ENCODE measurements around the gene ETAA1. TPM values are rescaled to one million over a fixed set of nuclear protein-coding genes. Genes with fewer than 3 reads are reported as not detected.

ETAA1 gene
- total RNA-seq, 4 donors from 2014 or later = 2.2 to 12.1 (median 9.6) TPM

DNA sequence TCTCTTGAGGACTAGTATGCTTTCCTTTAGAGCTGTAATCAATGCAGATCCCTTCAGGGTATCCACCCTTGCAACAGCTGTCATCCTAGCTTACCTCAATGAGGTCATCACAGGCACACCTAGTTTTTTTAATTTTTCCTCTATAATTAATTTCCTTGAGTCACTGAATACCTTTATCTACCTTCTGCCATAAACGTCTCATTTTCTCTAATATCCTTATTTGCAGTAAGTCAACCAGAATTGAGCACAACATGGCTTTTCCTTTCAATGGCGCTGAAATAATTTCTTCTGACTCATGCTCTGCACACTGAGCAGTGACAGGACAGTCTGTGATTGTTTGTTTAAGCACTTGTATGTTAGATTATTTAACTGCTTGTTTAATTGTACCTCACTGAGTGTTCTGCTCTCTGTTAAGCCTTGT is 49.4 kb downstream of the ETAA1 start:
- no peak overlapping the region for H3K4me3 ChIP-seq
- H3K9me3 ChIP-seq = no peaks in the 10 kb centered on the region
- 35 to 46% methylated on average over 2 of the region's 2 CpGs for WGBS, 2 donors (ENCODE audit: low coverage in 1 of 2)
- TF ChIP-seq EP300 (IDR thresholded peaks at IDR 0.05; ENCODE audit: low read depth) (no peak), POLR2A (IDR thresholded peaks at IDR 0.05) (no peak), POLR2AphosphoS5 (IDR thresholded peaks at IDR 0.05) (no peak)
- TF ChIP-seq, protein P1, sequence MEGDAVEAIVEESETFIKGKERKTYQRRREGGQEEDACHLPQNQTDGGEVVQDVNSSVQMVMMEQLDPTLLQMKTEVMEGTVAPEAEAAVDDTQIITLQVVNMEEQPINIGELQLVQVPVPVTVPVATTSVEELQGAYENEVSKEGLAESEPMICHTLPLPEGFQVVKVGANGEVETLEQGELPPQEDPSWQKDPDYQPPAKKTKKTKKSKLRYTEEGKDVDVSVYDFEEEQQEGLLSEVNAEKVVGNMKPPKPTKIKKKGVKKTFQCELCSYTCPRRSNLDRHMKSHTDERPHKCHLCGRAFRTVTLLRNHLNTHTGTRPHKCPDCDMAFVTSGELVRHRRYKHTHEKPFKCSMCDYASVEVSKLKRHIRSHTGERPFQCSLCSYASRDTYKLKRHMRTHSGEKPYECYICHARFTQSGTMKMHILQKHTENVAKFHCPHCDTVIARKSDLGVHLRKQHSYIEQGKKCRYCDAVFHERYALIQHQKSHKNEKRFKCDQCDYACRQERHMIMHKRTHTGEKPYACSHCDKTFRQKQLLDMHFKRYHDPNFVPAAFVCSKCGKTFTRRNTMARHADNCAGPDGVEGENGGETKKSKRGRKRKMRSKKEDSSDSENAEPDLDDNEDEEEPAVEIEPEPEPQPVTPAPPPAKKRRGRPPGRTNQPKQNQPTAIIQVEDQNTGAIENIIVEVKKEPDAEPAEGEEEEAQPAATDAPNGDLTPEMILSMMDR (IDR thresholded peaks at IDR 0.05) = no peak
- no peaks in the 10 kb centered on the region for H3K27me3 ChIP-seq
- peaks cover 0 to 16% (median 3%) of the 10 kb centered on the region in 4 donors for H3K4me1 ChIP-seq
- DNase-seq = no peak
- no peaks in the 10 kb centered on the region for H3K36me3 ChIP-seq
- peak overlapping the region in 1 of 4 donors; percentile 47 for H3K27ac ChIP-seq
- in situ Hi-C loops (cut with MboI; ENCODE audit: low pct_ligation_motif_present in 1 of 4, low pct_unique_long_range_greater_than_20kb in 1 of 4, low sequenced_read_pairs in 3 of 4) = no loop called here
- intact Hi-C loops (cut with DNase I; ENCODE audit: low total_unique reads) = no loop called here

DNA sequence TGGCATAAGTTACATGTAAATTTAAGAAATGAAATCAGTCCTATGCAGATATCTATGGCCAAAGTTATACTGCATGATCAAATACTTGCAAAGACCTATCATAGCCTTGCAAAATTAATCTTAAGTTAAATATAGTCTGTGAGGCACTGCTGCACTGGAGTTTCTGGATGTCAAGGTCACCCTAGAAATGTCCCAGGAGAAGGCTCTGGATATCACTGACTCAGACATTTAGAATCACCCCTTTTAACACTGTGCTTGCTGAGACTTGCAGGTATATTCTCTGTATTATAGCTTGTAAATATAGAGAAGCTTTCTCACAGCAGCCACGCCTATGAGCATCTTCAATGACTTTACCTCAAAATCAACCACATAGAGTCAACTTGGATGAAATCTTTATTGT is 51.5 kb downstream of the ETAA1 start:
- WGBS, 2 donors (ENCODE audit: low coverage in 1 of 2) = 88% methylated on average over 1 of the region's 1 CpG; no CpG with 5 or more reads in 1 of the 2 donors

DNA sequence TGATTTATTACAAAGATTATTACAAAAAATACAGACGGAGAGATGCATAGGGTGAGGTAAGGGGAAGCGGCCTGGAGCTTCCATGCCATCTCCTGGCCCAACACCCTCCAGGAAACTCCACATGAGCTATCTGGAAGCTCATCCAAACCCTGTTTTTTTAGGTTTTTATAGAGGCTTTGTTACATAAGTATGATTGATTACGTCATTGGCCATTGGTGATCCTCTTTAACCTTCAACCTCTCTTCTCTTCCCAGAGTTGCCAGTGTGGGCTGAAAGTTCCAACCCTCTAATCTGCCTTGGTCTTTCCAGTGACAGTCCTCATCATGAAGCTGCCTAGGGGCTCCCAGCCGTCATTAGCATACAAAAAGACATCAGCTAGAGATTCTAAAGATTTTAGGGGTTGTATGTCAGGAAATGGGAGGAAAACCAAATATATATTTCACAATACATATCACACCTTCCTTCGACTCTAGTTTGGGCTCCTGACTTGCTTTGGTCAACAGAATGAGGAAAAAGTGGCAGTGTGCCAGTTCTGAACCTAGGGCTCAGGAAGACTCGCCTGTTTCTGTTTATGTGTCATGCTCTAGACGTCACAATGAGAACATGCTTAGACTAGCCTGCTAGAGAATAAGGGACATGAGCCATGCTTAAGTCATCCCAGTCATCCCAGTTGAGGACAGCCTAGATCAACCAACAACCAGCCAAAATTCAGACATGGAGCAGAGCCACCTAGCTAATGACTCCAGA is 54.1 kb downstream of the ETAA1 start:
- Histone ChIP-seq H3K9me3 (no peaks in the 10 kb centered on the region), H3K27ac (no peak overlapping the region), H3K27me3 (peaks cover 1% of the 10 kb centered on the region), H3K36me3 (no peaks in the 10 kb centered on the region), H3K4me1 (peaks cover 0 to 7% (median 2%) of the 10 kb centered on the region in 4 donors), H3K4me3 (no peak overlapping the region)
- 58 to 71% methylated on average over 5 to 7 of the region's 7 CpGs for WGBS, 2 donors (ENCODE audit: low coverage in 1 of 2)
- in situ Hi-C loops (cut with MboI; ENCODE audit: low pct_ligation_motif_present in 1 of 4, low pct_unique_long_range_greater_than_20kb in 1 of 4, low sequenced_read_pairs in 3 of 4) (no loop called here), intact Hi-C loops (cut with DNase I; ENCODE audit: low total_unique reads) (no loop called here)
- TF ChIP-seq EP300 (IDR thresholded peaks at IDR 0.05; ENCODE audit: low read depth) = no peak
- no peak for TF ChIP-seq POLR2A (IDR thresholded peaks at IDR 0.05)
- TF ChIP-seq, protein P1 (IDR thresholded peaks at IDR 0.05) = no peak
- no peak for DNase-seq

More for the DNA sequence above, 51.5 kb downstream of the ETAA1 start:
- Histone ChIP-seq H3K36me3 (no peaks in the 10 kb centered on the region), H3K27ac (no peak overlapping the region), H3K27me3 (no peaks in the 10 kb centered on the region), H3K9me3 (no peaks in the 10 kb centered on the region), H3K4me1 (peaks cover 0 to 16% (median 3%) of the 10 kb centered on the region in 4 donors), H3K4me3 (no peak overlapping the region)
- intact Hi-C loops (cut with DNase I; ENCODE audit: low total_unique reads) (no loop called here), in situ Hi-C loops (cut with MboI; ENCODE audit: low pct_ligation_motif_present in 1 of 4, low pct_unique_long_range_greater_than_20kb in 1 of 4, low sequenced_read_pairs in 3 of 4) (no loop called here)
- DNase-seq = no peak
- no peak for TF ChIP-seq POLR2AphosphoS5 (IDR thresholded peaks at IDR 0.05)
- TF ChIP-seq, protein P1 (IDR thresholded peaks at IDR 0.05) = no peak
- TF ChIP-seq EP300 (IDR thresholded peaks at IDR 0.05; ENCODE audit: low read depth) = no peak
- TF ChIP-seq POLR2A (IDR thresholded peaks at IDR 0.05) = no peak

DNA sequence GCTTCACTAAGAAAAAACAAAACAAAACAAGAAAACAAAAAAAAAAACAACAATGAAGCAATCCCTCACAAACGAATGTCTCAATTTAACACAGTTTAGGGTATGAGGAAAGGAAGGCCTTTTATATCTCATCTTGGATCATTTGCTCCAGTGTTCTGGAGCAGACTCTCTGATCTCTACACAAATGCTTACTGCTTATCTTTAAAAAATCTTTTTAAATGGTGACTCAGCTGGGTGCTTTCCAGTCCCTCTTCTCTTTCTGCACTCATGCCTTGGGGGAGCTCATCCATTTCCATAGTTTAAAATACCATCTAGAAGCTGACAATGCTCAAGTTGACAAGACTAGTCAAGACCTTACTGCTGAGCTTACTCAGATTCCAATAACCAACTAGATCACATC is 56.2 kb downstream of the ETAA1 start:
- TF ChIP-seq, protein P1 (IDR thresholded peaks at IDR 0.05) = no peak
- TF ChIP-seq EP300 (IDR thresholded peaks at IDR 0.05; ENCODE audit: low read depth) (no peak), POLR2AphosphoS5 (IDR thresholded peaks at IDR 0.05) (no peak), POLR2A (IDR thresholded peaks at IDR 0.05) (no peak)
- Histone ChIP-seq H3K27me3 (peaks cover 3% of the 10 kb centered on the region), H3K9me3 (no peaks in the 10 kb centered on the region), H3K4me3 (no peak overlapping the region), H3K36me3 (no peaks in the 10 kb centered on the region), H3K4me1 (no peaks in the 10 kb centered on the region), H3K27ac (no peak overlapping the region)
- DNase-seq = no peak
- intact Hi-C loops (cut with DNase I; ENCODE audit: low total_unique reads) (no loop called here), in situ Hi-C loops (cut with MboI; ENCODE audit: low pct_ligation_motif_present in 1 of 4, low pct_unique_long_range_greater_than_20kb in 1 of 4, low sequenced_read_pairs in 3 of 4) (no loop called here)
- 77 to 89% methylated on average over 1 of the region's 1 CpG for WGBS, 2 donors (ENCODE audit: low coverage in 1 of 2)

All from transverse colon (tissue), 4 donors.